HepG2 (cell line): ENCODE data around the gene INTS14. TPM values are rescaled to one million over a fixed set of nuclear protein-coding genes. Genes with fewer than 3 reads are reported as not detected.

Experiments
- CEBPB ChIP-seq: IDR thresholded peaks from 2 replicates; pipeline ENCODE4 v1.6.1; 2011; ENCODE audit warnings: low read depth, low read length, improper control_type of control experiment, borderline replicate concordance
- NFAT5 ChIP-seq: sonication (generic); formaldehyde crosslinking; IDR thresholded peaks from 2 replicates; pipeline ENCODE4 v1.4.0; 2020; ENCODE audit warnings: missing genetic modification reagents
- ZMYM3 ChIP-seq: sonication (generic); formaldehyde crosslinking; IDR thresholded peaks from 2 replicates; pipeline ENCODE4 v1.5.1; 2020; ENCODE audit warnings: mild to moderate bottlenecking, missing genetic modification reagents
- ZNF407 ChIP-seq: sonication (generic); formaldehyde crosslinking; IDR thresholded peaks from one replicate; pipeline ENCODE4 v1.5.1; 2020; ENCODE audit warnings: mild to moderate bottlenecking, missing genetic modification reagents; ENCODE audit errors: not compliant biosample characterization
- ZNF414 ChIP-seq: sonication (generic); formaldehyde crosslinking; IDR thresholded peaks from 2 replicates; pipeline ENCODE4 v1.5.0; 2020; ENCODE audit warnings: missing genetic modification reagents
- ZNF878 ChIP-seq: sonication (generic); formaldehyde crosslinking; IDR thresholded peaks from 2 replicates; pipeline ENCODE4 v1.8.1; 2023; ENCODE audit warnings: mild to moderate bottlenecking, missing genetic modification reagents, moderate library complexity
- polyA plus RNA-seq, 8 experiments: library from polyadenylated mRNA; depleted of rRNA in 3 of 8; stranded (reverse) in 7 of 8; unstranded in 1 of 8; fragments of >200 nt; fragmentation: Illumina TruSeq in 4 of 8; extraction: Trizol in 4 of 8; gene quantifications; 2 replicates each; pipeline versions ENCODE4 v1.2.1 to v1.2.3, GENCODE V29; 2011 to 2016; ENCODE audit warnings: low read depth in 4 of 8, missing spikeins in 1 of 8, mixed read lengths in 1 of 8; ENCODE audit not compliant: insufficient read depth in 1 of 8
- total RNA-seq, 5 experiments: library from RNA; depleted of rRNA; stranded (reverse); fragments of >200 nt; fragmentation: Illumina TruSeq; extraction: Trizol; gene quantifications; 2 replicates each; pipeline ENCODE4 v1.2.3, GENCODE V29; 2016; ENCODE audit warnings: low read depth in 1 of 5

Gene INTS14
- total and polyA plus RNA-seq, 2 of the 13 experiments (the other 11 are each of a cell fraction or from before 2014, with no cell fraction given) = 41.4 to 52.0 TPM

- peak; percentile 17 for TF ChIP-seq ZNF407 (CRISPR knock-in tag)
- peak; percentile 85; the same call in 1 of the 2 replicates for TF ChIP-seq ZNF878
- TF ChIP-seq CEBPB = no peak
- peak; percentile 33; the same call in 1 of the 2 replicates for TF ChIP-seq NFAT5
- TF ChIP-seq ZMYM3 (CRISPR knock-in tag) = peak; percentile 89
- peak; percentile 85 for TF ChIP-seq ZNF414 (CRISPR knock-in tag)
These were observed at the start of gene INTS14 (continued) for GRCh38 chr15:65610871-65611718.
